HG03432 (cell line): ENCODE measurements around the gene SDS.

Experiments used
- ATAC-seq: cut with Tn5 transposase; IDR thresholded peaks from one replicate; pipeline ENCODE4 v1.9.1; 2021; ENCODE audit warnings: mild to moderate bottlenecking, moderate library complexity; ENCODE audit not compliant: unreplicated experiment

SDS gene

GRCh38 chr12:113427882-113428281 is 24.2 kb upstream of the SDS start:
- no peak for ATAC-seq

- ATAC-seq: no peak
Measured at GRCh38 chr12:113425960-113426453, 22.3 kb upstream of the SDS start.

- no peak for ATAC-seq
Measured at GRCh38 chr12:113424915-113425823, 21.5 kb upstream of the SDS start.

- ATAC-seq: no peak
Measured at GRCh38 chr12:113424456-113424855, 20.8 kb upstream of the SDS start.

GRCh38 chr12:113422886-113423669 is 19.4 kb upstream of the SDS start:
- no peak for ATAC-seq

- peak; percentile 91 for ATAC-seq
Measured at GRCh38 chr12:113422030-113422885, 18.6 kb upstream of the SDS start, which contains the start of gene SDSL. TSS of gene SDSL (plus strand) at chr12:113422380. CDS start at chr12:113427983, 5,603 bp downstream.

- ATAC-seq: no peak
Measured at GRCh38 chr12:113420996-113421595, 17.4 kb upstream of the SDS start.

GRCh38 chr12:113418213-113418879 is 14.7 kb upstream of the SDS start:
- ATAC-seq: no peak

GRCh38 chr12:113416091-113416754 is 12.5 kb upstream of the SDS start:
- no peak for ATAC-seq

- no peak for ATAC-seq
Measured at GRCh38 chr12:113414519-113415038, 10.9 kb upstream of the SDS start.

GRCh38 chr12:113413488-113413939 is 9.8 kb upstream of the SDS start:
- no peak for ATAC-seq

GRCh38 chr12:113409462-113410124 is 5.9 kb upstream of the SDS start:
- ATAC-seq: no peak

- ATAC-seq: no peak
Measured at GRCh38 chr12:113408756-113409298, 5.1 kb upstream of the SDS start.

- no peak for ATAC-seq
Measured at GRCh38 chr12:113407931-113408600, 4.4 kb upstream of the SDS start.

GRCh38 chr12:113405694-113406093 is 2.0 kb upstream of the SDS start:
- ATAC-seq: no peak

- no peak for ATAC-seq
Measured at GRCh38 chr12:113402586-113403260, 964 bp downstream of the SDS start.
